NT2/D1 (cell line): ENCODE results near the gene RBMS2.
"Not testable (repeated sequence)": the region's sequence is repeated elsewhere in the genome, so short reads cannot be mapped to it uniquely, and the experiment has no call there.

Experiments
- SUZ12 ChIP-seq: IDR thresholded peaks from 2 replicates; pipeline ENCODE4 v1.6.1; 2011; ENCODE audit not compliant: insufficient read length, insufficient read depth; ENCODE audit errors: extremely low read depth
- YY1 ChIP-seq: IDR thresholded peaks from 2 replicates; pipeline ENCODE4 v1.6.1; 2011; ENCODE audit not compliant: insufficient read length, insufficient read depth
- ZNF274 ChIP-seq: IDR thresholded peaks from 2 replicates; pipeline ENCODE4 v1.6.1; 2011; ENCODE audit warnings: mild to moderate bottlenecking, low read depth, low read length

GRCh38 chr12:56498126-56498902 is 23.3 kb upstream of the RBMS2 start:
- not testable (repeated sequence) for TF ChIP-seq ZNF274, YY1, SUZ12
